CD4-positive, alpha-beta T cell treated with Interferon alpha-2 for 1 hour (primary cell): ENCODE measurements around the gene DNMT3L.
"Not testable (repeated sequence)": the region's sequence is repeated elsewhere in the genome, so short reads cannot be mapped to it uniquely, and the experiment has no call there.

Experiments used
- DNase-seq, 2 donors: peaks; one replicate each; pipeline ENCODE4 v3.0.0-alpha.2; 2020 to 2022

DNMT3L gene

DNA sequence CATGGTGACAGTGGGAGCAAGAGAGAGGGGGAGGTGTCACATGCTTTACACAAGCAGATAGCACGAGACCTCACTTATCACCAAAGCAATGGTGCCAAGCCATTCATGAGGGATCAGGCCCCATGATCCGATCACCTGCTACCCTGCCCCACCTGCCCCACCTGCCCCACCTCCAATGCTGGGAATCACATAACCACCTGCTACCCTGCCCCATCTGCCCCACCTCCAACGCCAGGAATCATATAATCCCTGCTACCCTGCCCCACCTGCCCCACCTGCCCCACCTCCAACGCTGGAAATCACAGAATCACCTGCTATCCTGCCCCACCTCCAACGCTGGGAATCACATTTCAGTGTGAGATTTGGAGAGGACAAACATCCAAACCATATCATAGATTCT is 13.3 kb upstream of the DNMT3L start:
- DNase-seq = no peak

DNA sequence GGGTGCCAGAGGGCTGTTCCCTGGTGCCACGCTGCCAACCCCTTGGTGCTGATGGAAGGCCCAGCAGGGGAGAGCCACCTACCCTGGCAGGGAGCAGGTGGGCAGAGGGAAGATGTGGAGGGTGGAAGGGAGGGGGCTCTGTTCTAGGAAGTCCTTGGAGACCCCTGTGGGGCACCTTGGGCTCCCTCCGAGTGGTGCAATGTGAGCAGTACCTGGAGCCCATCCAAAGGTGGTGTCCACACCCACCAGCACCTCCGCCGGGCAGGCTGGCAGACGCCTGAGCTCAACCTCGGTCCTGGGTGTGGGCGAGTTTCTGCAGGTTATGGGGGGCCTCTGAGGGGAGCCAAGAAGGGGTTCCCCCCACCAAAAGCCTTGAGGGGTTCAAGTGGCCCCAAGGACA is 11.3 kb upstream of the DNMT3L start:
- DNase-seq = no peak

DNA sequence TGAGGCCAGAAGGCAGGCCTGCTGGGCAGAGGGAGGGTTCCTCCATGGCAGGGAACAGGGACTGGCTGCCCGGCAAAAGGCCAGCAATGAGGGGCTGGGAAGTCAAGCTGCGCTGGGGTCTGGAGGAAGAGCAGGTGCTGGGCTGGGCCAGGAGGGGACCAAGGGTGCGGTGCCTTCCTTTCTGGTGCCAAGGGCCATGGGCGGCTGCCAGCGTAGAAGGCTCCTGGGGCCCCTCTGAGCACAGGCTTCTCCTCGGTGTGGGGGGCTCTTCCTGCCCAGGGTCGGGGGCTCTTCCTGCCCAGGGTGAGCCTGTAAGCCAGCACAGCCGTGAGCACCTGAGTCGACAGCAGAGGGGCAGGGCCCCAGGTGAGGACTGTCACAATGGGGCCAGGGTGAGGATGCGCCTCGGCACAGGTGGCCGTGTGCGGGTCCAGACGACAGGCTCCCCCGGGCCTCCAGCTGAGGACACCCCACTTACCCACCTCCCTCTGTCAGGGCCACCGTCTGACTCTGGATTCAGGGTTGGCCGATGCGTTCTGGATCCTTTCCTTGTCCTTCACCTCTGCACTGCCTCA is 10.7 kb upstream of the DNMT3L start:
- no peak for DNase-seq

DNA sequence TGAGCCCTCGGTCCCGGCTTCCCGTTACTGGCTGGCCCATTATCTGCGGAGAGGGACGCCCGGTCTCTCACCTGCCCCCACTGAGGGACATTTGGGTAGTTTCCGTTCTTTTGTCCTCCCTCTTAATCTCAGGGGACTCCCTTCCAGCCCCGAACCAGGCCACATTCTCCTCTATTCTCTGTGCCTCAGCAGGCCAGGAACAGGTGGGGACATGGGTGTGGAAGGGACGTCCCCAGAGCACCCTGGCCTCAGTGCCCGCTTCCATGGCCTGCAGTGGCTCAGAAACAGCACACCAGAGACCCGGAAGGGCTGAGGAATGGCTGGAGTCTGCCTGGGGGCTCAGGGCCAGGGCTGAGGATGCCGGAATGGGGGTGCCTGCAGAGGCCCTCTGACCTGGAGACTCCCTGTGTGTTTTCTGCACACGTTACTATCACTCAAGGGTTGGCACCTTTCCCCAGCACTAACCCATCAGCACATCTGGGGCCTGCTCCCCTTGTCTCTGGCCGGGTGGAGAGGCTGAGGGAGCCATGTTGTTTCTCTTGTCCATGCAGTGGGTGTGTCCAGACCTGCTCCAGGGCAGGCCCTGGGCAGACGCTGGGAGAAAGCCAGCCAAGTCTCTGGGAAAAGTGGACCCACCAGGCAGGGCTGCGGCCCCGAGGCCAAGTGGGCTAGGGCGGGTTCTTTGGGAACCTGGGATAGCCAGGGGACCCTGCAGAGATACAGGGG is 10.0 kb upstream of the DNMT3L start:
- no peak for DNase-seq

DNA sequence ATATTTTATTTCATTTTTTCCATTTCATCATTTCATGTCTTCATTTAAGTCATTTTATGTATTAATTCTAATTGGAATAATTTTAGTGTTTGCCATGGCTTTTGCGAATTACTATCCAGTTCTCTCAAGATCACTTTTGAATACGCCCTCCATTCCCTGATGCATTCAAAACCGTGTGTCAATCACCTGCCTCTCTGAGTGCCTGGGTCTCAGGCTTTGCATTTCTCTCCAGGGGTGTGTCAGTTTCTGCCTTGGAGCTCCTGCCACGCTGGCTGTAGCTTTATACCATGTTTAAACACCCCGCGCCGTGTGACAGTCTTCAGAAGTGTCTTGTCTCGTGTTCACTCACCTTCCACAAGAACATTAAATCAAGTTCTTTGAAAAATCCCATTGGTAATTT is 7.4 kb upstream of the DNMT3L start:
- DNase-seq = no peak

DNA sequence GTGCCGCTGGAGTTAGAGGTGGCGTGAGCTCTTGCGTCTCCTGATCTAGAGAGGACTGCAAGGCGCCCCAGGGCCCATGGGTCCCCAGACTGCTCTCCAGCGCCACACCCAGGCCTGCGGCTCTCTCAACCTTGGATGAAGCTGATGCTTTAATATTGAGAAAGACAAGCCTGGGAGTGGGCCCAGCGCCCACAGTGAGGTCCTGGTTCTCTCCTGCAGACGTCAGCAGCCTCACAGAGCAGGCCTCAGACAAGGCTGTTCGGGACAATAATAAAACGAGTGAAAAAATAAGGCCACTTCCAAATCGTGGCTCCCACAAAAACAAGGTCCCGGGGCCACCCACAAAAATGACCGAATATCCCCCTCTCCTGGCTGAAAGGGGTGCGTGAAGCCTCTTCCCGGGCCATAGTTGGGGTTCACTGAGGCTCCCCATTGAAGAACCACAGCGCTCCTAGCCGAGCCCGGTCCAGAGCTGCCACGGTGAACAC is 6.0 kb upstream of the DNMT3L start:
- DNase-seq = peak; percentile 14 to 45

DNA sequence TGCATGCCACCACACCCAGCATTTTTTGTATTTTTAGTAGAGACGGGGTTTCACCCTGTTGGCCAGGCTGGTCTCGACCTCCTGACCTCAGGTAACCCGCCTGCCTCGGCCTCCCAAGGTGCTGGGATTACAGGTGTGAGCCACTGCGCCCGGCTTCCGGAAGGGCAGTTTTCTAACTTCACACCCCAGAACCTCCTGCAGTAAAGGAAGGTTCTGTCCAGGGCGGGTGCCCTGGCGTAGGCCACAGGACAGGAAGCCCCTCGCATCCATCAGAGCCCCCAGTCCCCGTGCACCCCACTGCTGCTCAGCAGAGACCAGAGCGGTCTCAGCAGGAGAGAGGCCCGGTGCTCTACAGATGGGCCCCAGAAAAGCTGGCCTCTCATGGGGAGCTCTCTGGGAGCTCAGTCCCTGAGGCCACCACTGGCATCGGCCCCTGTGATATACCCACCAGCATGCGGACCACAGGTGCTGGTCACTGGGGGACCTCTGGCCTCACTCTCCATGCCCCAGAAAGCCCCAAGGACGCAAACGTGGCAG is 4.1 kb upstream of the DNMT3L start:
- no peak for DNase-seq

DNA sequence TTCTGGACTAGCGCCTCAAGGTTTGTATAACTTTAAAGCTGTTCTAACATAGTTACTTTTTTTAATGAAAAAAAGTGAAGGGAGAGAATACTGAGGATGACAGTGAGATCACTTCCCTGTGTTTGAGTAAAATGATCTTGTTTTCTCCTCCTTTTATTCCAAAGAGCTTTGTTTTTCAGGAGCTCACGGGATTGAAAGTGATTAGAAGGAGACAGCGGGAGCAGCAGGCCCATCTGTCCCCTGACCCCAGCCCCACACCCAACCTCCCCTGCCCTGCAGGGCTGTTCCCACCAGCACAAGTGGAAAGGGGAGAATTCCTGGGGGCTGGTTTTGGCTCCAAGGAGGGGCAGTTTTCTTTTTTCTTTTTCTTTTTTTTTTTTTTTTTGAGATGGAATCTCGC is 2.1 kb upstream of the DNMT3L start:
- DNase-seq = no peak

DNA sequence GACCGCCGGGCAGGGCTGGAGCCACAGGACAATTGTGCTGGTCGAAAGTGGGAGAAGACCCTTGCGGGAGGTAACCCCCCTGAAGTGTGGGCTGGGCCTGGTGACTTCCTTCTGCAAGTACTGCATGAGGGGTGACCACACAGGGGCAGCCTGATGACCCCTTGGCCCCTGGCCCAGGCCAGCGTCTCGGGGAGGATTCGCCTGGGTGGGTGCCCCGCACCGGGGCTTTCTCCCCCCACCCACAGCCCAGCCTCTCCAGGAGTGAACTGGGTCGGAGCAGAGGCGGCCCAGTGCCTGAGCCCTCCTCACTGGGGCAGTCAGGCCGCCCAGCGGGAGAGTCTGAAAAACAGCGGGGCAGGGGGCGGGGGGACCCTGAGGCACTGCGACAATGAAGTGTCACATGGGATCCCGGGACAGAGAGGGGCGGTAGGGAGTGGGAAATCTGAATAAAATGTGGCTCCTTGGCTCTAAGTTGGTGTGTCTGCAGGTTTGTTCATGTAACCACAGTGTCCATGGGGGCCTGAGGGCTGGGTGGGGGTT is 1.6 kb upstream of the DNMT3L start:
- DNase-seq = no peak

DNA sequence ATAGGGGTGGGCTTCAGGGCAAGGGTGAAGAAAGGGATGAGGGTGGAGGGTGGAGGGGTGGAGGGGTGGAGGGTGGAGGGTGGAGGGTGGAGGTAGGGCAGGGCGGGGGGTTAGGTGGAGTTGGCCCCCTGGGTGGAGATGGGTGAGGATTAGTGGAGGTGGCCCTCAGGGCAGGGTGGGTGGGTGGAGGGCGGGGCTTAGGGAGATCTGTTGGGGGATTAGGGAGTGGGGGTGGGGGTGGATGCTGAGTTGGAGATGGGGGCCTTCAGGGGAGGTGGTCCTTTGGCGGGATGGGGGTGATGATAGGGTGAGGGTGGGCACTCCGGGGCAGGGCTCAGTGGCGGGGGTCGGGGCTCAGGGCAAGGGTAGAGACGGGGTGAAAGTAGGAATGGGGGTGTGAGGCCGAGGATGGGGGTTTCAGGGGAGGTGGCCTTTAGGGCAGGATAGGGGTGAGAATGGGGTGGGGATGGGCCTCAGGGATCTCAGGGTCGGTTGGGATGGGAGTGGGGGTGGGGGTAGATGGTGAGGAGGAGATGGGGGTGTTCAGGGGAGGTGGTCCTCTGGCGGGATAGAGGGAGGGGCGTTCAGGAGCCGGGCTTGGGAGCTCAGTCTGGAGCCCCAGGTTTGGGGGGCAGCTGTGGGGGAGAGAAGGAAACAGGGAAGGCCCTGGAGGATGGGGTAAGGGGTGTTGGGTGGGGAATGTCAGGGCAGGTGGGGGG is 800 bp upstream of the DNMT3L start:
- DNase-seq = no peak

DNA sequence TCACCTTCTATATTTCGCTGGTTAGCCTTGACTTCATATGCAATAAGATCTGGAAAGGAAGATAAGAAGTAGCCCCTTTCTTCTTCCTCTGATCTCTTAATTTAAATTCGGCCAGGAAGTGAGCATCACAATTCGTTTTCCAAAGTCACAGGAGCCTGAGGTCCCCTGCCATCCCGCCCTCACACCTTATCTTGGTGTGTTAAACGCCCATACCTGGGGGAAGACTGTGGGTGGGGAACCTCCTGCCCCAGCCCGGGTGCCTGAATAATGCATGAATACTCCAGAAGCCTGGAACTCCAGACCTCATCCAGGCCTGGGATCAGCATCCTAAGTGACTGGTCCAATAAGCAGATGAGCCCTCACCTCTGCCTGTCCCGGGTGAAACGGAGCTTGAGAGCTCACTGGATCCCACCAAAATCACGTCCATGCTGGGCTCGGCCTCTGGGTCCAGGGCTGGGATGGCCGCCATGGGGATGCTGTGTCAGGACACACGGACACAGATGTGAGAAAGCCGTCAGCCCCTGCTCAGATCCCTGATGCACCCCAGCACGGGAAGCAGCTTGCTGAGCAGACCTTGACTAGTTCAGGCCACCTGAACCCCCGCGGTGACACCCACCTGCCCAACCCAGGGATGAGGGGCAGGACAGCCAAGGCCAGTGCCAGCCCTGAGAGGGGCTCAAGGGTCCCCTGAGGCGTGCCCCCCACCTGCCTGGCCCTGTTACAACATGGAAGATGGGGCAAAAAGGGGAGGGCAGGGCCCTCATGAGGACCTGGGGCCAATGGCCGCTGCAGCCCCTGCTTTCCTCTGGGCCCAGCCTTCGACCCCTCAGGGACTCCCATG is 686 bp downstream of the DNMT3L start:
- no peak for DNase-seq

DNA sequence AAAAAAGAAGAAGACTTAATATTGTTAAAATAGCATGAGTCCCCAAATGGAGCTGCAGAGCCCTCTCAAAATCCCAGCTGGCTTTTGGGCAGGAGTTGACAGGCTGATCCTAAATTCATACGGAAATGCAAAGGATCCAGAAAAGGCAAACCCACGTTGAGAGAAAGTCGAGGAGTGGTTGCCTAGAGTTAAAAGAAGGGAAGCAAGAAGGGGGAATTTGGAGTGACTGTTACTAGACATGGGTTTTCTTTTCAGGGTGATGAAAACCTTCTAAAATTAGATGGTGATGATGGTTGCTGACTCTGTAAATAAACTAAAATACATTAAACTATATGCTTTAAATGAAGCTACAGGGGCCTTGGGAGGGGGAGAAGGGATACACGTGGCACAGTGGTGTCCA is 1.6 kb downstream of the DNMT3L start:
- no peak for DNase-seq

DNA sequence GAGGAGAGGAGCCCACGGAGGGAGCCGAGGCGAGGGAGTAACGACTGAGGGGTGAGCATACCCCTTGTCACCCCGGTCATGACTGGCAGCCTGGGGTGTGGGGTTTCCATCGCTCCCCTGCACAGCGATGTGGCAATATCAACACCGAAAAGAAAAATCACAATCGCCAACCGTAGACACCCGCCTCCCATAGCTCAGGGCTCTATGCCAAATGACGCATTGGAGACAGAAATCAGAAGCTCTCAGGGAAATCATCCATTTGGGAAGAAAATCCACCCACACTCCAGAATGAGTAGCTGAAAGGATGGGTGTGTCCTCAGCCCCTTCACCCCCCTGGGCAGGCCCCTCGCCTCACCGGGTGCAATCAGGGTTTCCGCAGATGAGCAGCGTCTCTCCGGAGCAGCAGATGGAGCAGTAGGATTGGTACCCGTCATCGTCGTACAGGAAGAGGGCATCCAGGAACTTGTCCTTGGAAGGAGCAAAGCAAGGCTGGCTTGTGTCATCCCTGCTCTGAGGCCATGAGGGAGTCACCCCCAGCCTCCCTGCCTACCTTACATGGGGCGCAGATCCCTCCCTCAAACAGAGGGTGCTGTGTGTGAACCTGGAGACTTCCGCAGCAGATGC is 2.5 kb downstream of the DNMT3L start:
- DNase-seq = no peak

DNA sequence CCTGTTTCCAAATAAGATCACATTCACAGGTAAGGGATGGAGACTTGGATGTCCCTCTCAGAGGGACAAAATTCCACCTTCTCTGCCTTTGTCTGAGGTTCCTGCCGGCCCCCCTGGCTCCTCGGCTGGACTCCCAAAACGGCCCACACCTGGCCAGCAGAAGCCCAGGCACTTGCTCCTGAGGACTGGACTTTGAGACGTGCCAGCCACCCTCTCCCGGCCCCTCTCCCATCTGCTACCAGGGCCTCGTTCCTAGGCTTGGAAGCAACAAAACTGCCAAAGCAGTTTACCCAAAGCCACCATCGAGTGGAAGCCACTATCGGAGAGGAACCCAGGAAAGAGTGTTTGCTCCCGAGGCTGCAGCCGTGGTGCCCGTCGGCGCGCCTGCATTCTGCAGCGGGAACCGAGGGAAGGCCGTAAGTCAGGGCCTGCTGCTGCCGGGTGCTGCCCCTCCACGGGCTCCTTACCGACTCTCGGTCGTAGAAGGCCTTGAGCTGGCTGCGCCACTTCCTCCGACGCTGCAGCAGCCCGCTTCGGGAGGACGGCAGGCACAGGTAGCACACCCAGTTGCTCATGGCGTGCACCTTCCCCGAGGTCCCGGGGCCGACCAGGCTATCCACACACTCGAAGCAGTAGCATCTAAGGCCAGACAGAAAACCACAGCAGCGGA is 3.5 kb downstream of the DNMT3L start:
- DNase-seq = no peak

DNA sequence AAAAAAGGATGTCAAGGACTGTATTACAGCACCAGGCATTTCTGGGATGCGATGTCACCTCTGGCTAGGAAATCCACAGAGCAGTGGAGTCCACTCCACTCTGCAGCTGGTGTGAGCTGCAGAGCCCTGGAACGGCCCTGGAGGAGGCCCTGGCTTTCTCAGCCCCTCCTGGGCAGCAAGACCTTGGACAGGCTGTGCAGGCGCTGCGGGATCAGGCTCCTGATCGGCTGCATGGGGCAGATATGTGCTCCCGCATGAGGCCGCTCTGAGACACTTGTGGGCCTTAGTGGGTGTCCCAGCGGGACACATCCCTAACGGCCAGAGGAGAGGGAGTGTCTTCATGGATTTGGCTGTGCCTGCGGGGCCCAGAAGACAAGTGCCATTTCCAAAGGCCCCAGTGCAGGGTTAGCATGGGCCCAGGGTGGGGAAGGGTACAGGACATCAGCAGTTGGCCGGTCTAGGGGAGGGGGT is 6.2 kb downstream of the DNMT3L start:
- DNase-seq = no peak

DNA sequence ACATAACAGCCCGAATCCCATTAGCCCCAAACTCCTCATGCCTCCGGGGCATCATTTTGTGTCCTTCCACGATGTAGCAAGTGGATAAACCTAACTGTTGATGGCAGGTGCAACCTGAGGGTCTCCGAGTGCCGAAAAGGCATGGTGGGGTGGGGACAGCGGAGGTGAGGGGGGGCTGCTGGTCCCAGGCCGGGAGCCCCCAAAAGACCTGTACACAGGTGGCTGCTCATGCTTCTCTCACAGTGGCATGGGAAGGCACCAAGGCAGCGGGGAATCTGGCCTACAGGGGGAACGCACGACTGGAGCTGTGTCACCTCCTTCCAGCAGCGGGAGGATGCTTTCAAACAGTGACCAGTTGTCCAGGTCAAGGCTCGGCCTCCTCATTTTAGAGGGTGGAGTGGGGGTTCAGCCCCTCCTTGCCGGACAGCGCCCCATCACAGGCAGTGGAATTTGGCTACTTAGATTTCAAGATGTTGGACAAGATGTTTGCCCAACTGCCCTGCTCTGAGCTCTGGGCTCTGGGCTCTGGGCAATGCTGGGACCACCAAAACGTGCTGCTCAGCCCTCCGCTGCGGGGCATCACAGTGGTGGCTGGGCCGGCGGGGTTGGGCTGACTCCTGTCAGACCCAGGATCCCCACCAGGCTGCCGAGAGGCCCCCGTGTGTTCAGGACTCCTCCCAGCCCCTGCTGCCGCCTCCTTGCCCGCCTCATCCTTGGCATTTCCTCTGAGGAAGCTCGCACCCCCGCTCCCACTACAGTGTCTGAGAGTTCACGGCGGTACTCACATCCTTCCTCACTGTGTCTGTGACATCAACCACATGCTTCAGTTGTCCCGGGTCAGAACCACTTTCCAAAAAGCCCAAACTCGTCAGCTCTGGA is 7.6 kb downstream of the DNMT3L start:
- no peak for DNase-seq

DNA sequence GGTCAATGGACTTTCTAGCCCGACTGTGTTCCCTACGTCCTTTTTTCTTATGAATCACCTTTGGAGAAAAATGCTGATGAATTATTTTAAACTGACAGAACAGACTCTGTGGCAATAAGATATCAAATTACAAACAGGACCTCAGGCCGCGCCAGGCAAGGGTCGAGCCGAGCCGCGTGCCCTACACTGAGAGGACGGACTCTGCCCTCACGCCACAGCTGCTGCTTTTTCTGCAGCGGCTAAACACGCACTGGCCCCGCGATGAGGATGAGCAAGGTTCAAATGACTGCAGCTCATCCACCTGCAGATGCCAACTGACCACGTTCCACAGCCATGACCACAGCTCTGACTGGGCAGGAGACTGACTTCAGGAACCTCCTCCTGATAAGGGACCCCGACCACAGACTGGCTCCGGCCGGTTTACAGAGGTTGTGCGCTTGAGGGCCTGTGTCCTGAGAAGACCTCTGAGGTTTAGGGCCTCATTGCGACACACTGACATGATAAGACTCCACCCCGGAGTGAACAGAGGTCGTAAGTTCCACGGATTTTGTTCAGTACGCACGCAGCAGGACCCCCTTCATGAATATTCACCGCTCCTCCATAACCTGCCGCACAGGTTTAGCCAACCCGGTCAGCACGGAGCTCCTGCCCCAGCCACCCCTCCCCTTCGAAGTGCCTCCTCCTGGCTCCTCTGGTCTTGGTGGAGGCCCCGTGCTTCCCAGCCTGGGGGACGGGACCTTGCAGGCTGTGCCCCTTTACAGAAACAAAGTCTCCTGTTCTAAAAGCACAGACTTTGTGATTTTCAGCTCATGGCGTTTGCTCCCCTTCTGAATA is 12.3 kb downstream of the DNMT3L start:
- not testable (repeated sequence) for DNase-seq

DNA sequence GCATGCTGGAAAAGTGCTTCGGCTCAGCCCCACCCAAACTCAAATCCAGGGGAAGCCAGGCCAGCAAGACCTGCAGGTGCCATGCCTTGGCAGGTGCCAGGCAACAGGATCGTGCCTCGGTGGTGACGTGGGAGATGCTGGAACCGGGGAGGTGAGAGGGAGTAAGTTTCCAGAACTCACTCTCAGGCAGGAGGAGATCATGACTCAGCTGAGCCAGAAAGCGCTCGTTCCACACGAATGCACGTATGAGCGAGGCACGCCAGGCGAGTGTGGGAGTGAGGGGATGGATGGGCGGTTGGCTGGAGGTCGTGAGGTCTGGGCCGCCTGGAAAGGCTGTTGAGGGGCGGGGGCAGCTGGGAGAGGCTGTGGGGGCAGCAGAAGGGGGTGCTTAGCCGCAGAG is 13.8 kb downstream of the DNMT3L start:
- DNase-seq = not testable (repeated sequence)

DNA sequence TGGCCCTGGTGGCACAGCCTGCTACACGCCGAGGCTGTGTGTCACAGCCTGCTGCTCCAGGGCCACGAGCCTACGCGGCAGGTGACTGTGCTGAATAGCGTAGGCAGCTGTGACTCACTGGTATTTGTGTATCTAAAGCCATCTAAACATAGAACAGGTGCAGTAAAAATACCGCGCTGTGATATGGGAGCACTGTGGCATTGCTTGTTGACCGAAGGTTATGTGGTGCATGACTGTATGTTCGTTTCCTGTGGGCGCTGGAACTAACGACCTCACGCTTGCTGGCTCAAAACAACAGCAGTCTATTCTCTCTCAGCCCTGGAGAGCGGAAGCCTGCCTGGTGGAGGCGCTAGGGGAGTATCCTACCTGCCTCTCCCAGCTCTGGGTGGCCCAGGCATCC is 17.7 kb downstream of the DNMT3L start:
- DNase-seq = not testable (repeated sequence)
